BLaER1 (cell line): ENCODE measurements around the gene SYT1.

Experiments used
- H3K27ac ChIP-seq: shearing (Covaris generic); formaldehyde crosslinking; 2 replicates; pipeline ENCODE4 v1.8.1; 2022
- H3K27me3 ChIP-seq: shearing (Covaris generic); formaldehyde crosslinking; 2 replicates; pipeline ENCODE4 v1.8.1; 2022
- H3K36me3 ChIP-seq: shearing (Covaris generic); formaldehyde crosslinking; 2 replicates; pipeline ENCODE4 v1.8.1; 2022
- H3K4me1 ChIP-seq: shearing (Covaris generic); formaldehyde crosslinking; 2 replicates; pipeline ENCODE4 v1.8.1; 2022
- H3K4me2 ChIP-seq: shearing (Covaris generic); formaldehyde crosslinking; 2 replicates; pipeline ENCODE4 v1.8.1; 2022
- H3K4me3 ChIP-seq: shearing (Covaris generic); formaldehyde crosslinking; 2 replicates; pipeline ENCODE4 v1.8.1; 2022
- H3K9ac ChIP-seq: shearing (Covaris generic); formaldehyde crosslinking; 2 replicates; pipeline ENCODE4 v1.8.1; 2022
- H3K9me3 ChIP-seq: shearing (Covaris generic); formaldehyde crosslinking; 2 replicates; pipeline ENCODE4 v1.8.1; 2022
- H4K20me1 ChIP-seq: shearing (Covaris generic); formaldehyde crosslinking; 2 replicates; pipeline ENCODE4 v1.8.1; 2022
- Cebpa-rat ChIP-seq: shearing (Covaris generic); IDR thresholded peaks from 2 replicates; pipeline ENCODE4 v1.8.1; 2022

The SYT1 gene

GRCh38 chr12:79406993-79407392 lies 542.4 kb downstream of the SYT1 start:
- no peak overlapping the region for H3K9ac ChIP-seq
- no peak for TF ChIP-seq Cebpa-rat
- H3K27me3 ChIP-seq: no peaks in the 10 kb centered on the region
- H3K4me3 ChIP-seq: no peak overlapping the region
- peaks cover 16% of the 10 kb centered on the region for H3K4me1 ChIP-seq
- no peak overlapping the region for H3K27ac ChIP-seq
- no peaks in the 10 kb centered on the region for H3K36me3 ChIP-seq
- no peak overlapping the region for H3K4me2 ChIP-seq
- H3K9me3 ChIP-seq: no peaks in the 10 kb centered on the region
- H4K20me1 ChIP-seq: no peaks in the 10 kb centered on the region

GRCh38 chr12:79407671-79408622 lies 543.4 kb downstream of the SYT1 start:
- H3K4me2 ChIP-seq: no peak overlapping the region

GRCh38 chr12:79408689-79409088 lies 544.1 kb downstream of the SYT1 start:
- Histone ChIP-seq H3K4me3 (no peak overlapping the region), H4K20me1 (no peaks in the 10 kb centered on the region), H3K4me1 (no peaks in the 10 kb centered on the region), H3K4me2 (no peak overlapping the region), H3K36me3 (no peaks in the 10 kb centered on the region), H3K27me3 (no peaks in the 10 kb centered on the region), H3K9ac (no peak overlapping the region), H3K27ac (no peak overlapping the region), H3K9me3 (no peaks in the 10 kb centered on the region)
- no peak for TF ChIP-seq Cebpa-rat

More at GRCh38 chr12:79407671-79408622, 543.4 kb downstream of the SYT1 start:
- Histone ChIP-seq H3K36me3 (no peaks in the 10 kb centered on the region), H4K20me1 (no peaks in the 10 kb centered on the region), H3K9ac (no peak overlapping the region), H3K9me3 (no peaks in the 10 kb centered on the region), H3K4me3 (no peak overlapping the region), H3K27me3 (no peaks in the 10 kb centered on the region), H3K27ac (no peak overlapping the region; the same call in 1 of the 2 replicates), H3K4me1 (peaks cover 7% of the 10 kb centered on the region)
- TF ChIP-seq Cebpa-rat: no peak

- Histone ChIP-seq H3K9ac (no peak overlapping the region), H3K27me3 (no peaks in the 10 kb centered on the region), H3K9me3 (no peaks in the 10 kb centered on the region), H3K36me3 (peaks cover 7% of the 10 kb centered on the region; the same call in 1 of the 2 replicates), H3K4me3 (no peak overlapping the region), H4K20me1 (no peaks in the 10 kb centered on the region), H3K4me1 (no peaks in the 10 kb centered on the region), H3K27ac (no peak overlapping the region), H3K4me2 (no peak overlapping the region)
- TF ChIP-seq Cebpa-rat: no peak
These were observed 545.0 kb downstream of the SYT1 start for GRCh38 chr12:79409562-79409961.

GRCh38 chr12:79411791-79412190 lies 547.2 kb downstream of the SYT1 start:
- Histone ChIP-seq H3K9me3 (no peaks in the 10 kb centered on the region), H4K20me1 (no peaks in the 10 kb centered on the region), H3K27me3 (no peaks in the 10 kb centered on the region), H3K4me3 (no peak overlapping the region), H3K36me3 (peaks cover 10% of the 10 kb centered on the region; the same call in 1 of the 2 replicates), H3K9ac (no peak overlapping the region), H3K4me1 (no peaks in the 10 kb centered on the region), H3K4me2 (no peak overlapping the region), H3K27ac (no peak overlapping the region)
- no peak for TF ChIP-seq Cebpa-rat

- peaks cover 10% of the 10 kb centered on the region; the same call in 1 of the 2 replicates for H3K36me3 ChIP-seq
- no peaks in the 10 kb centered on the region for H3K4me1 ChIP-seq
- no peak overlapping the region for H3K27ac ChIP-seq
- no peak overlapping the region for H3K4me2 ChIP-seq
- TF ChIP-seq Cebpa-rat: no peak
- no peaks in the 10 kb centered on the region for H4K20me1 ChIP-seq
- H3K9ac ChIP-seq: no peak overlapping the region
- H3K4me3 ChIP-seq: no peak overlapping the region
- H3K27me3 ChIP-seq: no peaks in the 10 kb centered on the region
- H3K9me3 ChIP-seq: no peaks in the 10 kb centered on the region
These were observed 549.2 kb downstream of the SYT1 start for GRCh38 chr12:79413796-79414195.

- no peak overlapping the region for H3K4me3 ChIP-seq
- H3K9ac ChIP-seq: no peak overlapping the region
- no peaks in the 10 kb centered on the region for H3K9me3 ChIP-seq
- H3K4me1 ChIP-seq: no peaks in the 10 kb centered on the region
- TF ChIP-seq Cebpa-rat: no peak
- H3K36me3 ChIP-seq: peaks cover 10% of the 10 kb centered on the region; the same call in 1 of the 2 replicates
- no peak overlapping the region for H3K4me2 ChIP-seq
- H4K20me1 ChIP-seq: no peaks in the 10 kb centered on the region
- no peaks in the 10 kb centered on the region for H3K27me3 ChIP-seq
- no peak overlapping the region for H3K27ac ChIP-seq
These were observed 549.7 kb downstream of the SYT1 start for GRCh38 chr12:79414252-79414651.

GRCh38 chr12:79415321-79415720 lies 550.7 kb downstream of the SYT1 start:
- no peaks in the 10 kb centered on the region for H3K27me3 ChIP-seq
- no peaks in the 10 kb centered on the region for H4K20me1 ChIP-seq
- no peak overlapping the region for H3K4me3 ChIP-seq
- H3K36me3 ChIP-seq: peaks cover 10% of the 10 kb centered on the region; the same call in 1 of the 2 replicates
- no peak for TF ChIP-seq Cebpa-rat
- no peaks in the 10 kb centered on the region for H3K9me3 ChIP-seq
- no peaks in the 10 kb centered on the region for H3K4me1 ChIP-seq
- no peak overlapping the region for H3K4me2 ChIP-seq
- H3K9ac ChIP-seq: no peak overlapping the region
- no peak overlapping the region for H3K27ac ChIP-seq

- H3K27ac ChIP-seq: no peak overlapping the region
- H3K4me1 ChIP-seq: no peaks in the 10 kb centered on the region
- H3K4me2 ChIP-seq: no peak overlapping the region
These were observed 551.3 kb downstream of the SYT1 start for GRCh38 chr12:79415746-79416435.

GRCh38 chr12:79420146-79420618 lies 555.6 kb downstream of the SYT1 start:
- H3K4me2 ChIP-seq: no peak overlapping the region
- H3K27ac ChIP-seq: no peak overlapping the region

More at GRCh38 chr12:79415746-79416435, 551.3 kb downstream of the SYT1 start:
- Histone ChIP-seq H3K36me3 (peaks cover 10% of the 10 kb centered on the region; the same call in 1 of the 2 replicates), H3K4me3 (no peak overlapping the region), H3K9me3 (no peaks in the 10 kb centered on the region), H3K9ac (no peak overlapping the region), H3K27me3 (no peaks in the 10 kb centered on the region), H4K20me1 (no peaks in the 10 kb centered on the region)
- no peak for TF ChIP-seq Cebpa-rat

More at GRCh38 chr12:79420146-79420618, 555.6 kb downstream of the SYT1 start:
- Histone ChIP-seq H4K20me1 (no peaks in the 10 kb centered on the region), H3K4me1 (no peaks in the 10 kb centered on the region), H3K4me3 (no peak overlapping the region), H3K9ac (no peak overlapping the region), H3K9me3 (no peaks in the 10 kb centered on the region), H3K27me3 (no peaks in the 10 kb centered on the region), H3K36me3 (no peaks in the 10 kb centered on the region)
- no peak for TF ChIP-seq Cebpa-rat
